ENCODE results near the gene AGAP3. TPM values are rescaled to one million over a fixed set of nuclear protein-coding genes. Genes with fewer than 3 reads are reported as not detected.
A peak's percentile ranks its signal among the peaks of the same experiment; 100 is the strongest.

The AGAP3 gene
- total RNA-seq, 1 experiment from 2014 or later, result 126 TPM

- Histone ChIP-seq H3K4me3 (replicated peaks in 1 of 2; ENCODE audit: low read depth in 1 of 2, low read length in 2 of 2) (no peak overlapping the region), H3K4me2 (ENCODE audit: low read length) (no peak overlapping the region), H4K20me1 (ENCODE audit: insufficient read depth) (no peaks in the 10 kb centered on the region), H3K79me2 (ENCODE audit: insufficient read depth, low read length) (peaks cover 48% of the 10 kb centered on the region), H3K9me2 (ENCODE audit: insufficient read depth) (no peaks in the 10 kb centered on the region), H3K36me3 (ENCODE audit: control insufficient read depth in 1 of 2, insufficient read depth in 2 of 2, low read length in 2 of 2) (peaks cover 4 to 24% of the 10 kb centered on the region in 2 experiments; a peak in 3 of 4 replicates), H3K4me1 (ENCODE audit: control insufficient read depth in 1 of 2, insufficient read depth in 2 of 2, low read length in 2 of 2) (peaks cover 21 to 36% of the 10 kb centered on the region in 2 experiments), H3K27ac (ENCODE audit: low read depth, low read length) (peak overlapping the region; percentile 82; the same call in 1 of the 2 replicates), H2AFZ (ENCODE audit: low read depth, low read length, poor library complexity, severe bottlenecking) (no peak overlapping the region), H3K9me3 (ENCODE audit: control insufficient read depth in 1 of 2, insufficient read depth in 1 of 2, low read depth in 1 of 2, low read length in 2 of 2) (no peaks in the 10 kb centered on the region), H3K9ac (ENCODE audit: low read length) (no peak overlapping the region), H3K27me3 (ENCODE audit: insufficient read depth, low read length) (no peaks in the 10 kb centered on the region)
- POLR2A ChIA-PET, result interaction anchor here (0.5 kb wide), 1 partner anchor 21 kb away, joined by 4 read pairs; no protein-coding TSS in a partner anchor
- no TSS peak for BruUV-seq (replicated peaks)
- intact Hi-C loops (cut with micrococcal nuclease), result no loop called here
- DNase-seq (ENCODE audit: low read depth, low spot score), result no peak
- TF ChIP-seq SRF (IDR thresholded peaks at IDR 0.05; ENCODE audit: low read depth) (no peak), SP1 (IDR thresholded peaks at IDR 0.05; ENCODE audit: low read depth) (no peak), CBX3 (IDR thresholded peaks at IDR 0.05; ENCODE audit: low read depth) (no peak), EZH2phosphoT487 (IDR thresholded peaks at IDR 0.05; ENCODE audit: borderline replicate concordance) (no peak), ZNF274 (IDR thresholded peaks at IDR 0.05; ENCODE audit: low read depth, low read length) (no peak), FOSL1 (IDR thresholded peaks at IDR 0.05; ENCODE audit: low read depth) (no peak), POLR2AphosphoS5 (IDR thresholded peaks at IDR 0.05; ENCODE audit: low read depth, low read length) (no peak), RAD21 (IDR thresholded peaks at IDR 0.05; ENCODE audit: low read depth) (no peak), YY1 (IDR thresholded peaks at IDR 0.05; ENCODE audit: extremely low read depth, insufficient replicate concordance, low read depth, low read length) (no peak)
- TF ChIP-seq, protein P1, sequence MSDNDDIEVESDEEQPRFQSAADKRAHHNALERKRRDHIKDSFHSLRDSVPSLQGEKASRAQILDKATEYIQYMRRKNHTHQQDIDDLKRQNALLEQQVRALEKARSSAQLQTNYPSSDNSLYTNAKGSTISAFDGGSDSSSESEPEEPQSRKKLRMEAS (IDR thresholded peaks at IDR 0.05), result no peak
- no peak for ATAC-seq
- RAD21 ChIA-PET (ENCODE audit: low non-redundant PET in 1 of 2, low total read pairs in 2 of 2, uncharacterized antibody in 2 of 2, unreplicated experiment in 2 of 2), result no interaction called here
- CTCF ChIA-PET, result interaction anchor here (1.3 kb wide), 1 partner anchor 89 kb away, joined by 3 read pairs; the partner anchor contains the start of gene ABCB8
Measured at GRCh38 chr7:151117565-151117964, 31.3 kb downstream of the AGAP3 start.
